CD14-positive monocyte (primary cell): Measurements from ENCODE around the gene COL4A1. TPM values are rescaled to one million over a fixed set of nuclear protein-coding genes. Genes with fewer than 3 reads are reported as not detected.

Experiments
- DNase-seq, 3 donors: peaks; one replicate each; pipeline ENCODE4 v3.0.0-alpha.2; 2011 to 2022
- H2AFZ ChIP-seq: 2 replicates; pipeline ENCODE4 v1.6.0; 2012; ENCODE audit warnings: mild to moderate bottlenecking, low read depth, low read length, inconsistent platforms; ENCODE audit not compliant: insufficient read depth, poor library complexity, severe bottlenecking
- H3K27ac ChIP-seq, 2 donors: 1 replicate in 1 of 2; 2 replicates in 1 of 2; pipeline ENCODE4 v1.5.1; 2012 to 2013; ENCODE audit warnings: low read length in 2 of 2, control low read depth in 1 of 2, inconsistent platforms in 1 of 2, low read depth in 1 of 2, mild to moderate bottlenecking in 1 of 2
- H3K27me3 ChIP-seq, 2 donors: one replicate each; pipeline versions ENCODE4 v1.6.0 to v1.6.1; 2011 to 2013; ENCODE audit warnings: low read length in 2 of 2; ENCODE audit not compliant: control insufficient read depth in 2 of 2, insufficient read depth in 2 of 2
- H3K36me3 ChIP-seq, 2 donors: replicated peaks in 1 of 2; 1 replicate in 1 of 2; 2 replicates in 1 of 2; pipeline versions ENCODE4 v1.5.1 to v1.6.1; 2012 to 2013; ENCODE audit warnings: low read length in 2 of 2, control low read depth in 1 of 2, inconsistent platforms in 1 of 2, mild to moderate bottlenecking in 1 of 2; ENCODE audit not compliant: insufficient read depth in 2 of 2, control insufficient read depth in 1 of 2
- H3K4me1 ChIP-seq, 2 donors: 1 replicate in 1 of 2; 2 replicates in 1 of 2; pipeline versions ENCODE4 v1.5.1 to v1.6.1; 2012 to 2013; ENCODE audit warnings: low read length in 2 of 2, control low read depth in 1 of 2, inconsistent platforms in 1 of 2, mild to moderate bottlenecking in 1 of 2, moderate library complexity in 1 of 2; ENCODE audit not compliant: insufficient read depth in 2 of 2, control insufficient read depth in 1 of 2
- H3K4me2 ChIP-seq: replicated peaks from 2 replicates; pipeline ENCODE3; 2012; ENCODE audit warnings: low read length, moderate library complexity, mild to moderate bottlenecking; ENCODE audit not compliant: poor library complexity, severe bottlenecking; ENCODE audit errors: extremely low read depth
- H3K4me3 ChIP-seq, 3 experiments: fragments of 200-600 bp in 1 of 3; sonication (generic) in 1 of 3; replicated peaks in 1 of 3; 1 replicate in 2 of 3; 2 replicates in 1 of 3; pipeline ENCODE4 v1.5.1; 2011 to 2013; ENCODE audit warnings: low read length in 3 of 3, mild to moderate bottlenecking in 3 of 3, control low read depth in 2 of 3, low read depth in 2 of 3, inconsistent platforms in 1 of 3, moderate library complexity in 1 of 3
- H3K79me2 ChIP-seq: 2 replicates; pipeline ENCODE4 v1.6.0; 2012; ENCODE audit warnings: mild to moderate bottlenecking, control low read depth, inconsistent platforms, low read length, moderate library complexity; ENCODE audit not compliant: insufficient read depth
- H3K9ac ChIP-seq: 2 replicates; pipeline ENCODE4 v1.6.0; 2017; ENCODE audit warnings: low read length, mild to moderate bottlenecking; ENCODE audit not compliant: insufficient read depth, poor library complexity, severe bottlenecking
- H3K9me3 ChIP-seq, 2 donors: replicated peaks in 1 of 2; 1 replicate in 1 of 2; 2 replicates in 1 of 2; pipeline versions ENCODE4 v1.5.1 to v1.6.1; 2012 to 2013; ENCODE audit warnings: low read length in 2 of 2, control low read depth in 1 of 2; ENCODE audit not compliant: control insufficient read depth in 1 of 2, insufficient read depth in 1 of 2
- H4K20me1 ChIP-seq: 2 replicates; pipeline ENCODE4 v1.6.0; 2012; ENCODE audit warnings: mild to moderate bottlenecking, low read length, control low read depth, moderate library complexity; ENCODE audit not compliant: insufficient read depth
- H3K27ac Mint-ChIP-seq, 7 donors: one replicate each; pipeline ENCODE4 v1.8.0; 2020; ENCODE audit warnings: mild to moderate bottlenecking in 7 of 7, mixed read lengths in 7 of 7, moderate library complexity in 6 of 7, inconsistent platforms in 2 of 7
- H3K27me3 Mint-ChIP-seq, 3 donors: one replicate each; pipeline ENCODE4 v1.8.0; 2021 to 2022; ENCODE audit warnings: low read depth in 3 of 3, mild to moderate bottlenecking in 3 of 3, mixed read lengths in 3 of 3, moderate library complexity in 3 of 3, inconsistent platforms in 1 of 3
- H3K36me3 Mint-ChIP-seq, 2 donors: one replicate each; pipeline ENCODE4 v1.8.0; 2020; ENCODE audit warnings: mixed read lengths in 2 of 2, inconsistent platforms in 1 of 2, mild to moderate bottlenecking in 1 of 2
- H3K4me1 Mint-ChIP-seq: one replicate; pipeline ENCODE4 v1.8.0; 2020; ENCODE audit warnings: mild to moderate bottlenecking, mixed read lengths
- H3K4me3 Mint-ChIP-seq, 2 donors: one replicate each; pipeline ENCODE4 v1.8.0; 2020; ENCODE audit warnings: mild to moderate bottlenecking in 2 of 2, mixed read lengths in 2 of 2, moderate library complexity in 1 of 2
- H3K9me3 Mint-ChIP-seq, 7 donors: one replicate each; pipeline ENCODE4 v1.8.0; 2020 to 2022; ENCODE audit warnings: mixed read lengths in 7 of 7, mild to moderate bottlenecking in 6 of 7, moderate library complexity in 6 of 7, inconsistent platforms in 2 of 7
- CTCF ChIP-seq: fragments of 200-600 bp; IDR thresholded peaks from one replicate; pipeline ENCODE4 v1.8.0; 2022; ENCODE audit warnings: antibody characterized with exemption, mild to moderate bottlenecking
- WGBS: methylation state at CpG from one replicate; pipeline ENCODE4 v1.1.5; 2013; ENCODE audit warnings: missing lambda C conversion rate; ENCODE audit not compliant: insufficient coverage; 5-methylcytosine and 5-hydroxymethylcytosine counted together
- intact Hi-C, 2 donors: fragments of 100-400 bp; cut with micrococcal nuclease; formaldehyde crosslinking; loops; one replicate each; pipeline versions ENCODE4 v1.15.0 to v1.15.1; 2023
- polyA plus RNA-seq, 3 donors: library from polyadenylated mRNA; depleted of rRNA in 1 of 3; unstranded in 2 of 3; stranded (reverse) in 1 of 3; fragments of 300-500 nt in 2 of 3; fragments of >200 nt in 1 of 3; fragmentation: Illumina TruSeq in 2 of 3; gene quantifications; 1 replicate in 2 of 3; 2 replicates in 1 of 3; pipeline ENCODE4 v1.2.3, GENCODE V29; 2012 to 2021

The COL4A1 gene
- polyA plus RNA-seq, 3 donors: 0.16 to 0.25 TPM; not detected in 1

GRCh38 chr13:110327051-110327721, 20.2 kb upstream of the COL4A1 start:
- Histone ChIP-seq H3K9ac (no peak overlapping the region), H3K27me3 (peaks cover 2 to 6% of the 10 kb centered on the region in 2 donors), H3K79me2 (no peaks in the 10 kb centered on the region), H3K4me1 (no peaks in the 10 kb centered on the region), H3K4me2 (no peak overlapping the region), H4K20me1 (no peaks in the 10 kb centered on the region), H3K36me3 (no peaks in the 10 kb centered on the region), H3K9me3 (no peaks in the 10 kb centered on the region), H3K4me3 (no peak overlapping the region), H2AFZ (no peak overlapping the region), H3K27ac (no peak overlapping the region)
- no peak for TF ChIP-seq CTCF
- Mint-ChIP-seq H3K9me3 (peaks cover 0 to 2% (median 0%) of the 10 kb centered on the region in 7 donors), H3K36me3 (no peaks in the 10 kb centered on the region), H3K4me3 (peak overlapping the region in 1 of 2 donors; percentile 2), H3K27me3 (peaks cover 13 to 34% (median 16%) of the 10 kb centered on the region in 3 donors), H3K27ac (peak overlapping the region in 1 of 7 donors; percentile 12), H3K4me1 (no peaks in the 10 kb centered on the region)
- 60% methylated on average over 3 of the region's 7 CpGs for WGBS
- DNase-seq: no peak
- intact Hi-C loops: no loop called here

- Mint-ChIP-seq H3K36me3 (no peaks in the 10 kb centered on the region), H3K4me1 (no peaks in the 10 kb centered on the region), H3K9me3 (peaks cover 0 to 2% (median 0%) of the 10 kb centered on the region in 7 donors), H3K27ac (no peak overlapping the region), H3K4me3 (no peak overlapping the region), H3K27me3 (peaks cover 15 to 36% (median 16%) of the 10 kb centered on the region in 3 donors)
- Histone ChIP-seq H3K4me1 (no peaks in the 10 kb centered on the region), H3K36me3 (no peaks in the 10 kb centered on the region), H3K27me3 (peaks cover 0 to 6% of the 10 kb centered on the region in 2 donors), H3K9me3 (no peaks in the 10 kb centered on the region), H2AFZ (no peak overlapping the region), H3K9ac (no peak overlapping the region), H3K4me2 (no peak overlapping the region), H3K27ac (no peak overlapping the region), H4K20me1 (no peaks in the 10 kb centered on the region), H3K79me2 (no peaks in the 10 kb centered on the region), H3K4me3 (no peak overlapping the region)
- no peak for DNase-seq
- intact Hi-C loops: no loop called here
- TF ChIP-seq CTCF: no peak
- 78% methylated on average over 9 of the region's 12 CpGs for WGBS
Measured at GRCh38 chr13:110326263-110326904, 19.4 kb upstream of the COL4A1 start.
